T-helper 2 cell (primary cell): ENCODE data around the gene HSCB.
A peak's percentile ranks its signal among the peaks of the same experiment; 100 is the strongest.
"Not testable (repeated sequence)": the region's sequence is repeated elsewhere in the genome, so short reads cannot be mapped to it uniquely, and the experiment has no call there.

Experiments
- DNase-seq, 5 experiments: peaks; one replicate each; pipeline versions ENCODE4 v3.0.0 to v3.0.0-alpha.2; 2012 to 2022
- total RNA-seq, 2 donors: gene quantifications; one replicate each; lab custom pipeline; 2026; lab: John Stamatoyannopoulos, UW

Gene HSCB
- 3.4 to 5.5 reads per million in 2 donors for total RNA-seq

DNA sequence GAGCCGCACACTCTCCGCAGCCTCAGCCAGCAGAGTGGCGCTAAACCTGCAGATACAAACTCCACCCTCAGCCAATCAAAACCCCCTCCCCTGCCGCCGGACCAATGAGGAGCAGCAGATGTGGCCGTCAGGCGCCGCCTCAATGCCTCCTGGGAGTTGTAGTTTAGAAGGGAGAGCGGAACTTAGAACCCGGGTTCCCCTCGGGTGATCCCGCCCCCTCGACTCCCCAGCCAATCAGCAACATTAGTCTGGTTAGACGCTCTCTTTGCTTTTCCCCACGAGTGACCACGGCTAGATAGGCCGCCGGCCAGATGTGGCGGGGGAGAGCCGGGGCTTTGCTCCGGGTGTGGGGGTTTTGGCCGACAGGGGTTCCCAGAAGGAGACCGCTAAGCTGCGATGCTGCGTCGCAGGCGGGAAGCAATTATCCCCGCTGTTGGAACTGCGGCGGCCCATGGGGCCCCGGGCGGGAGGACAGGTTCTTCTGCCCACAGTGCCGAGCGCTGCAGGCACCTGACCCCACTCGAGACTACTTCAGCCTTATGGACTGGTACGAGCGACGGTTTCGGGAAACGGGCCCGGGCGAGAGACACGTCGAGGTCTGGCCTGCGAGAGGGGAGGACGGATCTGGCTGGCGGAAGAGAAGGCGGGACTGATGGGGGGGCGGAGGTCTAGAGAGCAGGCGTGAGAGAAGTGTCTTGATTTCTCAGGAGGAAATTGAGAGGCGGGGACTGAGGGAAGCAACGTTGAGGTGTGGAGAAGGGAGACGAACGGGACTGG is at the start of gene HSCB, which contains the start of gene CHEK2:
TSS of gene HSCB (plus strand) at position 255 of the 777 bp plus-strand sequence. CDS start at position 312, 57 bp downstream.
TSS of gene CHEK2 (minus strand) at position 36 of the 777 bp plus-strand sequence. CDS start 7,099 bp downstream, outside the sequence.
- DNase-seq: peak; percentile 87 to 99 (median 95)

- DNase-seq: not testable (repeated sequence)
Measured at GRCh38 chr22:28693041-28693760, 48.6 kb upstream of the HSCB start.

- no peak for DNase-seq
Measured at GRCh38 chr22:28702891-28703290, 38.9 kb upstream of the HSCB start.

DNA sequence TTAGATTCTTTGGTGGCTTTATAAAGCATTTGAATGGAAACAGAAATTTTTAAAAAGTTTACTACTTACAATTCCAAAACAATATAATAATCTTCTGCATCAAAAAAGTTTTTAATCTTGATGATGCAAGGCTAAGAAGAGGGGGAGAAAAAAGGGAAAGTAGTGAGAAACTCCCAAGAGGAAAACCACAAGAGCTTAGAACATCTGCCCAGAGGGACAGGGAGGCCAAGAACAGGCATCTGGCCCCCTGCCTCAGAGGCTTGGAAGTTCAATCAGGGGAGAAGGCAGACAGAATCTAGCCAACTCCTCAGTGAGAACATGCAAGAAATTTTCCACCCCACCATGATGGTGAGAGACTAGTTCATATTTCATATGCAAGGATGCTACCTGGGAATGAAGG is 38.4 kb upstream of the HSCB start:
- no peak for DNase-seq

DNA sequence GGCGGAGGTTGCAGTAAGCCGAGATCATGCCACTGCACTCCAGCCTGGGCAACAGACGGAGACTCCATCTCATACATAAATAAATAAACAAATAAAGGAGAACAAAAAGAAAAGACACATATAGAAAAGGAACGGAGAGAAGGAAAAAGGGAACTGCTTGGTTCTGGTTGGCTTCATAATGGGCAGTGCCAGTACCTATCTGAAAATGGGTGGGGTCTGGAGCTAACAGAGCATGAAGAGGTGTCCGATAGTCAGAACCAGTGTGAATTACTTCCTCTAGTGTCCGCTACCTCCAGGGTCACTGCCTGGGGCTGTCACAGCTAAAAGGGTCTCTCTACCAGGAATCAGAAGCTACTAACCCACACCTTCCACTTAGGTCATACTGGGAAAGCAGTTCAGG is 35.0 kb upstream of the HSCB start:
- DNase-seq: no peak

GRCh38 chr22:28710107-28710506 is 31.7 kb upstream of the HSCB start:
- no peak for DNase-seq

GRCh38 chr22:28710576-28711191 is 31.2 kb upstream of the HSCB start:
- DNase-seq: no peak

- DNase-seq: no peak
Measured at GRCh38 chr22:28711341-28711740, 30.5 kb upstream of the HSCB start.

DNA sequence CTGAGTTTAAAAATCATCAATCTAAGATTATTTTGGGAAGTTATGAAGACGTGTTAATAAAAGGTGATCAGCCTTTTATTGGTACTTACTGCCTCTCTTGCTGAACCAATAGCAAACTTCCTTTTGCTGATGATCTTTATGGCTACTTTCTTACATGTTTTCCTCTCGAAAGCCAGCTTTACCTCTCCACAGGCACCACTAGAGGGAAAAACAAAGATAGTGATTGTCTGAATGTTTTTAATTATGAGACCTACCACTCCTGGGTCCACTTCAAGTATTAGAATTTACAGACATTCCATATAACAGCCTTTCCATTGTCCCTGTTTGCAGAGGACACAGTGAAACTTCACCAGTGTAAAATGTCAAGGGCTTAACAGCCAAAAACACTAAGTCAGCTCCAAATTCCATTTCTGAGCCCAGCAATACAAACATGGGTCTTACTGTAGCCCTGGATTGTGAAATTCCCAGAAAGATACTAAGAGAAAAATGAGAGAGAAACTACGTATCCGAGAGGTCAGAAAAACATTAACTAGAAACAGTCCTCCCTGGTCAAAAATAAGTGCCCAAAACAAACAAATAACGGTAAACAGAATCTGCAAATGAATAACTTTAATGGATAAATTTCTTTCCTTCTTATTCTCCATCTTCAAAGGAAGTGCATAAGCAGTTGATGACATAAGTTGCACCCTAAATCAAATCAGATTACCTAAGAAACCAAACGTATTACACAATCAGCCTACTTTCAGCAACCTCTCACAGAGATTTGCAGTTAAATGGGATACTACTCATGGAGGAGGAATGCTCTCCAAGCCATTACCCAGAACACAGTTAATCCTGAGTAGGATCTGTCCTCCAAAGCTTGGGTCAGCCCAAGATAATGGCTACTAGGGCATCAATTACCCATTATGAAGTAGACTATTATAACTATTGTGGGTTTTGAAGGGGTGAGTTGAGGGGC is 29.7 kb upstream of the HSCB start:
- no peak for DNase-seq

DNA sequence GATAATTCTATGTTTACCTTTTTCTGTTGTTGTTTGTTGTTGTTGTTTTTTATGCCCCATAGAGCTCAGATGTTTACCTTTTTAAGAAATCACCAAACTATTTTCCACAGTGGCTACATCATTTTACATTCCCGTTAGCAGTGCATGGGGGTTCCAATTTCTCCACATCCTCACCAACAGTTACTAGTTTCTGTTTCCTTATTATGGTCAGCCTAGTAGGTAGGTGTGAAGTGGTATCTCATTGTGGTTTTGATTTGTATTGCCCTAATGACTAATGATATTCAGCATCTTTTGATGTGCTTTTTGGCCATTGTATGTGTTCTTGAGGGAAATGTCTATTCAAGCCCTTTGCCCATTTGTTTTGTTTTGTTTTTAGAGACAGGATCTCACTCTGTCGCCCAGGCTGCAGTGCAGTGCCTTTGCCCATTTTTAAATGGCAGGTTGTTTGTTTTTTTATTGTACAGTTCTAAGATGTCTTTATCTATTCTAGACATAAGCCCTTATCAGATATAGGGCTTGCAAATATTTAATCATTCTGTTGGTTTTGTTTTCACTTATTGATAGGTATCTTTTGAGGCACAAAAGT is 27.7 kb upstream of the HSCB start:
- DNase-seq: peak in 1 of 5 experiments; percentile 38

DNA sequence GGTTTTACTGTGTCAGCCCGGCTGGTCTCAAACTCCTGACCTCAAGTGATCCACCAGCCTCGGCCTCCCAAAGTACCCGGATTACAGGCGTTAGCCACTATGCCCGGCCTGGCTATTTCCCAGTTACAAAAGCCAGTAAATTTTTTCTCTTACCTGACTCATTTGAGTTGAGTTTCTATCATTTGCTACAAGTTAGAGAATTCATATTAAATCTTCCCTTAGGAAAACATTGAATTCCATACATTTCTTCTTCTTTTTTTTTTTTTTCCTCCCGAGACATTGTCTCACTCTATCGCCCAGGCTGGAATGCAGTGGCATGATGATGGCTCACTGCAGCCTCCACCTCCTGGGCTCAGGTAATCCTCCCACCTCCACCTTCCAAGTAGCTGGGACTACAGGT is 26.2 kb upstream of the HSCB start:
- no peak for DNase-seq

- DNase-seq: no peak
Measured at GRCh38 chr22:28716686-28717085, 25.2 kb upstream of the HSCB start.

GRCh38 chr22:28718044-28718443 is 23.8 kb upstream of the HSCB start:
- peak in 1 of 5 experiments; percentile 42 for DNase-seq

GRCh38 chr22:28728002-28728401 is 13.8 kb upstream of the HSCB start:
- DNase-seq: no peak

GRCh38 chr22:28728621-28729313 is 13.1 kb upstream of the HSCB start:
- DNase-seq: no peak

DNA sequence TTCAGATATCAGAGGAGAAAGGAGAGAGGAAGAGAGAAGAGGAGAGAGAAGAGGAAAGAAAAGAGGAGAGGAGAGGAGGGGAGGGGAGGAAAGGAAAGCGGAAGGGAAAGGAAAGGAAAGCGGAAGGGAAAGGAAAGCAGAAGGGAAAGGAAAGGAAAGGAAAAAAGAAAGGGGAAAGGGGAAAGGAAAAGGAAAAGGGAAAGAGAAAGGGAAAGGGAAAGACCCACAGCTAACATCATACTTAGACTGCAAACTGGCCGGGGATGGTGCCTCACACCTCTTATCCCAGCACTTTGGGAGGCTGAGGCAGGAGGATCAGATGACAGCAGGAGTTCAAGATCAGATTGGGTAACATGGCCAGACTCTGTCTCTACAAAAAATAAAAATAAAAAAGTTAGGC is 11.7 kb upstream of the HSCB start:
- DNase-seq: no peak

- DNase-seq: no peak
Measured at GRCh38 chr22:28734393-28734792, 7.4 kb upstream of the HSCB start.

- no peak for DNase-seq
Measured at GRCh38 chr22:28736301-28737155, 5.3 kb upstream of the HSCB start.

DNA sequence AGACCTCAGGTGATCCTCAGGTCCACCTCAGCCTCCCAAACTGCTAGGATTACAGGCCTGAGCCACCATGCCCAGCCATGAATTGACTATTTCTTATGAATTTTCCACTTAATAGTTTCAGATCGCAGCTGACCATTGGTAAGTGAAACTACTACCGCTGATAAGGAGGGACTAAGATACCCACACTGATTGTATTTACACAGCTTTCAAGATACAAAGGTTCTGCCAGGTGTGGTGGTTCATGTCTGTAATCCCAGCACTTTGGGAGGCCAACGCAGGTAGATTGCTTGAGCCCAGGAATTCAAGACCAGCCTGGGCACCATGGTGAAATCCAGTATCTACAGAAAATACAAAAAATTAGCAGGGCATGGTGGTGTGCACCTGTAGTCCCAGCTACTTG is 4.1 kb upstream of the HSCB start:
- no peak for DNase-seq

GRCh38 chr22:28738876-28739275 is 3.0 kb upstream of the HSCB start:
- DNase-seq: not testable (repeated sequence)
